NT2/D1 (cell line): ENCODE results near the gene IL34.
"Not testable (repeated sequence)": the region's sequence is repeated elsewhere in the genome, so short reads cannot be mapped to it uniquely, and the experiment has no call there.

Source experiments
- DNase-seq: peaks from one replicate; pipeline ENCODE4 v3.0.0-alpha.2; 2011; ENCODE audit warnings: low read depth, low spot score
- H3K27me3 ChIP-seq: 2 replicates; pipeline ENCODE4 v1.6.0; 2011; ENCODE audit warnings: mild to moderate bottlenecking; ENCODE audit not compliant: insufficient read length, insufficient read depth
- H3K36me3 ChIP-seq: 2 replicates; pipeline ENCODE4 v1.6.1; 2011; ENCODE audit warnings: mild to moderate bottlenecking, low read length, mixed read lengths; ENCODE audit not compliant: insufficient read depth, insufficient read length
- H3K4me1 ChIP-seq: 2 replicates; pipeline ENCODE4 v1.5.1; 2011; ENCODE audit not compliant: insufficient read depth, insufficient read length
- H3K4me3 ChIP-seq: 2 replicates; pipeline ENCODE4 v1.5.1; 2011; ENCODE audit warnings: low read depth; ENCODE audit not compliant: insufficient read length
- H3K9ac ChIP-seq: 2 replicates; pipeline ENCODE4 v1.6.0; 2011; ENCODE audit warnings: low read depth; ENCODE audit not compliant: insufficient read length
- H3K9me3 ChIP-seq: 2 replicates; pipeline ENCODE4 v1.5.1; 2011; ENCODE audit warnings: mild to moderate bottlenecking, low read length; ENCODE audit not compliant: insufficient read depth
- SUZ12 ChIP-seq: IDR thresholded peaks from 2 replicates; pipeline ENCODE4 v1.6.1; 2011; ENCODE audit not compliant: insufficient read length, insufficient read depth; ENCODE audit errors: extremely low read depth
- YY1 ChIP-seq: IDR thresholded peaks from 2 replicates; pipeline ENCODE4 v1.6.1; 2011; ENCODE audit not compliant: insufficient read length, insufficient read depth
- ZNF274 ChIP-seq: IDR thresholded peaks from 2 replicates; pipeline ENCODE4 v1.6.1; 2011; ENCODE audit warnings: mild to moderate bottlenecking, low read depth, low read length

The IL34 gene

DNA sequence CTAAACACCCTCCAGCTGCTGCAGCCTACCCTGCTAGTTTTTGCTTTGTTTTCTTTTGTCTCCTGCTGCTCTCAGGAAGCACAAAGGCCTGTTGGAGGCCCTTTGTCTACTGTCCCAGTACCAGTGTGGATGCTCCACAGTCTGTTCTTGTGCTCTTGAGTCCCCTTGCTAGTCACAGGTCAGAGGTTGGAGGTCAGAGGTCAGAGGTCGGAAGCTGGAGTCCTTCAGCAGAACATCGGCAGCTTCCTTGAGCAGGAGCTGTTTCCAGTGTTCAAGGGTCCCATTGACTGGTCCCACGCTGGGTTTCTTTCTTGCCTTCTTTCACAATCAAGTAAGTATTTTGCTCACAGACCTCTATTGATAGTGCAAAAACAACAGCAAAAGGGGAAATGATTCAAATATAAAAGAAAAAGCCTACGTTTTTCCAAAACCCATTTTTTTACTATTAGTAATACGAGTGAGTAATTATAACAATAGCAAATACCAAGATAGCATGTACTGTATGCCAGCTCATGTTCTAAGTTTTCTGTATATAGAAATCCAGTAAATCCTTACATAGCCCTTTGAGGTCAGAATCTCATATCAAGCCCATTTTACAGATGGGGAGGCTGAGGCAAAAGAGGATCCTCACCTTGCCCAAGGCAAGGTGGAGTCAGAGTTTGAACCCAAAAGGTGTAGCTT lies 10.9 kb upstream of the IL34 start:
- Histone ChIP-seq H3K27me3 (no peaks in the 10 kb centered on the region), H3K36me3 (no peaks in the 10 kb centered on the region), H3K9me3 (peaks cover 8% of the 10 kb centered on the region; the same call in 1 of the 2 replicates), H3K4me3 (no peak overlapping the region), H3K9ac (no peak overlapping the region), H3K4me1 (peaks cover 2% of the 10 kb centered on the region)
- TF ChIP-seq SUZ12 (no peak), YY1 (no peak), ZNF274 (no peak)
- DNase-seq = peak; percentile 25

DNA sequence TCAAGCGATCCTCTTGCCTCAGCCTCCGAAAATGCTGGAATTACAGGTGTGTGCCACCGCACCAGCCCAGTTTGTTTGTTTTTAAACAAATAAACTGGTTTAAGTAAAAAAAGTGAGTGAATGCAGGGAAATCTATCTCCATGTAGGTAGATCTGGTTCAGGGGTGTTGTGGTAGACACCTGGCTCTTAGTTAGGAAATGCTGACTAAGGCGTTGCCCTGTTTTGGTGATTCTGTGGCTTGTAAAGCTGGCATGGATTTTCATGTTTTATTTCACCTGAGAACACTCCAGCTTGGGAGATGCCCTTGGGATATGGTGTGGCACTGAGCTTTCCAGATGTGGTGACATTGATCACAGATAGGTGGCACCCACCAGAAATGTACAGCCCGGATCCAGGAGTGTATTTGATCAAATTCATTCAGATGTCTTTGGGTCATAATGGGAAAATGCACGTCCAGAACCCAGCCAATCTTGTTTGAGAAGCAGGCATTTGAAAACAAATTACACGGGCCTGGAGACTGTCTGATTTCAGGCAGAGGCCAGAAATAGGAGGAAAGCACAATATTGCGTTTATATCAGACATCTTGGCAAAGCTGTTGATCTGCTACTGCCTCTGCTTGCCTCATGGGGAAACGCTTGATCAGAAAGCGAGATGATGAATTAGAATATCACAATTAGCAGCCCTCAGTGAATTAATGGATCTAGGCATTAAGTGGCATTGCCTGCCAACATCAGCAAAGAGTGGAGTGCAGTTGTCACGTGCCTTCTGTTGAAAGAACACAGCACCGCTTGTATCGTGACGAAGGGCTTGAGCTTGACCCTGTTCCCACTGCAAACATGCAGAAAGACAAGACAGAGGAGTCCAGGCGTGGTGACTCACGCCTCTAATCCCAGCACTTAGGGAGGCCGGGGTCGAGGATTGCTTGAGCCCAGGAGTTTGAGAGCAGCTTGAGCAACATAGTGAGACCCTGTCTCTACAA lies 7.3 kb upstream of the IL34 start:
- peaks cover 2% of the 10 kb centered on the region for H3K4me1 ChIP-seq
- H3K27me3 ChIP-seq = no peaks in the 10 kb centered on the region
- DNase-seq = no peak
- no peak for TF ChIP-seq ZNF274
- TF ChIP-seq YY1 = no peak
- no peak for TF ChIP-seq SUZ12
- H3K36me3 ChIP-seq = no peaks in the 10 kb centered on the region
- no peaks in the 10 kb centered on the region for H3K9me3 ChIP-seq
- H3K4me3 ChIP-seq = no peak overlapping the region
- no peak overlapping the region for H3K9ac ChIP-seq

DNA sequence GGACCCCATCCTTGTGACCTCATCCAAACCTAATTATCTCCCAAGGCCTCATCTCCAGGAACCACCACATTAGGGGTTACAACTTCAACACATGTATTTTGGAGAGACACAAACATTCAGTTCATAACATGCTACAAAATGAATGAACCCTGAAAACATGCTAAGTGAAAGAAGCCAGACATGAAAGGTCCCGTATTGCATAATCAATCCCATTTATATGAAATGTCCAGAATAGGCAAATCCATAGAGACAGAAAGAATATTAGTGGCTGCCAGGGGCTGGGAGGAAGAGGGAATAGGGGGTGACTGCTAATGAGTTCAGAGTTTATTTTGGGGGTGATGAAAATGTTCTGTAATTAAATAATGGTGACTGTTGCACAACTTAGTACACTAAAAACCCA lies 3.7 kb upstream of the IL34 start:
- Histone ChIP-seq H3K4me1 (peaks cover 2% of the 10 kb centered on the region), H3K9me3 (no peaks in the 10 kb centered on the region), H3K4me3 (no peak overlapping the region), H3K27me3 (no peaks in the 10 kb centered on the region), H3K36me3 (no peaks in the 10 kb centered on the region), H3K9ac (no peak overlapping the region)
- TF ChIP-seq ZNF274 (no peak), SUZ12 (no peak), YY1 (no peak)
- DNase-seq = no peak

DNA sequence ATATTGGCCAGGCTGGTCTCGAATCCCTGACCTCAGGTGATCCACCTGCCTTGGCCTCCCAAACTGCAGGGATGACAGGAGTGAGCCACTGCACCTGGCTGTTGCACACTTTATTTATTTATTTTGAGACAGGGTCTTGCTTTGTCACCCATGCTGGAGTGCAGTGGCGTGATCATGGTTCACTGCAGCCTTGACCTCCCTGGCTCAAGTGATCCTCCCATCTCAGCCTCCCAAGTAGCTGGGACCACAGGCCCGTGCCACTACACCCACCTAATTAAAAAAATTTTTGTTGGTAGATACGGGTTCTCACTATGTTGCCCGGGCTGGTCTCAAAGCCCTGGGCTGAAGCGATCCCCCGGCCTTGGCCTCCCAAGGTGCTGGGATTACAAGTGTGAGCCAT lies 3.1 kb upstream of the IL34 start:
- not testable (repeated sequence) for H3K4me1 ChIP-seq, H3K36me3 ChIP-seq, DNase-seq, H3K9me3 ChIP-seq, H3K27me3 ChIP-seq, H3K4me3 ChIP-seq, H3K9ac ChIP-seq

DNA sequence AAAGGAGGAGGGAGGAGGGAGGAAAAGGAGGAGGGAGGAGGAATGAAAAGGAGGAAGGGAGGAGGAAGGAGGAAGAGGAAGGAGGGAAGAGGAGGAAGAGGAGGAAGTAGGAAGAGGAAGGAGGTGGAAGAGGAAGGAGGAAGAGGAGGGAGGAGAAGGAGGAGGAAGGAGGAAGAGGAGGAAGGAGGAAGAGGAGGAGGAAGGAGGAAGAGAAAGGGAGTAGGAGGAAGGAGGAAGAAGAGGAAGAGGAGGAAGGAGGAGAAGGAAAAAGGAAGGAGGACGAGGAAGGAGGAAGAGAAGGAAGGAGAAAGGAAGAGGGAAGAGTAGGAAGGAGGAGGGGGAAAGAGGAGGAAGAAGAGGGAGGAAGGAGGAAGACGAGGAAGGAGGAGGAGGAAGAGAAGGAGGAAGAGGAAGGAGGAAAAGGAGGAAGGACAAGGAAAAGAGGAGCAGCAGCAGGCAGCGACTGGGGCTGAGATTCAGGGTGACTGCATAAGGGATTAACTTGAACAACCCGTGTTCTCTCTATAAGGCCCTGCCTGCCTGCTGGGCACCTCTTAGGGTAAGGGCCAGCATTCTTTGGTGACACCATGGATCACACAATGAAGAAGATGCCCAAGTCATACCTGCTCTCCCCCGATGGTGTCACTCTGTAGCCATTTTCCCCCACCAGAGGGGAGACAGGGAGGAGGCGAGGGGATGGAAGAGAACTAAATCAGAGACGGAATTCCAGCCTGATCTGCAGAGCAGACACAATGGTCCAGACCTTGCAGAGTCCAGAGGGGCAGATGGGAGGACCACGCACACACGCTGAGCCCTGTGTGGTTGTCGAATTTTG lies 1.4 kb upstream of the IL34 start:
- Histone ChIP-seq H3K4me3 (no peak overlapping the region), H3K9me3 (peaks cover 8% of the 10 kb centered on the region; the same call in 1 of the 2 replicates), H3K27me3 (no peaks in the 10 kb centered on the region), H3K9ac (no peak overlapping the region), H3K4me1 (peaks cover 2% of the 10 kb centered on the region), H3K36me3 (no peaks in the 10 kb centered on the region)
- no peak for DNase-seq
- TF ChIP-seq ZNF274 (no peak), YY1 (no peak), SUZ12 (no peak)

DNA sequence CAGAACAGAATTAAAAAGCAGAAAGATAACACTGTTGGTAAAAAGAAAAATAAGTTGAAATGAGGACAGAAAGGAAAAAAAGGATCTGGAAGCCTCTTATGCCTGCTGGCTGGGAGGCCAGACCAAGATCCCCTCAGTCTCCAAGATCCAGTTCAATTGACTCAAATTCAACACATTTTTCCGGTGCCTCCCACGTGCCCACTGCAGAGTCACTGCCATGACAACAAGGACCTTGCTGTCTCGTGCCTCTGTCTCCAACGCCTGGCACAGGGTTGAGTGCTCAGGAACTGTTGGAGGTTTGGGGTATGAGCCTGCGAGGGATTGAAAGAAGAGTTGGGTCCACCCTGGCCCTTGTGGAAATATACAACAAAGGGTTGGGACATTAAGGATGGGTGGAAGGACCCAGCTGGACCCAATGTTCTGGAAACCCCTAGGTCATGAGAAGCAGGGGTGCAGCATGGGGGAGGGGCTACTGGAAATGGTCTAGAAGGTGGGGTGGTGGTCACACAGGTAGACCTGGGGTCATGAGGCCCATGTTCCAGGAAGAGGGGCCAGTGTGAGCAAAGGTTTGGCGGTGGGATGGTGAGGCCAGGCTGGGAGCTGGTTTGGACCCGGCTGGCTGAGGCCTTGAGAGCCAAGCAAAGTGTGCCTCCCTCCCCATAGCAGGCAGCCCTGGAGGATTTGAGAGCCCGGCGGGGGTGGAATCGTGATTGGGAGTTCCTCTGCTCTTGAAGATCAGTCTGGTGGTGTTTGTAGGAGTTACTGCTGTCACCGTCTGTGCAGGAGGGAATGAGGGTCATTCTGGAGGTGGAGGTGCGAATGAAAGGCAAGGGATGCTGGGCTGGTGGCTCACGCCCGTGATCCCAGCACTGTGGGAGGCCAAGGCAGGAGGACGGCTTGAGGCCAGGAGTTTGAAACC lies 1.3 kb downstream of the IL34 start:
- H3K4me3 ChIP-seq = no peak overlapping the region
- H3K36me3 ChIP-seq = no peaks in the 10 kb centered on the region
- no peaks in the 10 kb centered on the region for H3K27me3 ChIP-seq
- peaks cover 8% of the 10 kb centered on the region; the same call in 1 of the 2 replicates for H3K9me3 ChIP-seq
- DNase-seq = no peak
- no peak for TF ChIP-seq ZNF274
- TF ChIP-seq YY1 = no peak
- no peak for TF ChIP-seq SUZ12
- peaks cover 2% of the 10 kb centered on the region for H3K4me1 ChIP-seq
- H3K9ac ChIP-seq = no peak overlapping the region
